Esophagus squamous epithelium (tissue), 4 donors: Measurements from ENCODE around the gene SKI.

Experiments
- CTCF ChIP-seq, 6 experiments: fragments of 450-650 bp in 4 of 6; fragments of 200-600 bp in 2 of 6; sonication (generic) in 2 of 6; IDR thresholded peaks; one replicate each; pipeline ENCODE4 v1.5.1; 2016 to 2019; ENCODE audit warnings: antibody characterized with exemption in 6 of 6, mild to moderate bottlenecking in 4 of 6, moderate library complexity in 4 of 6
- POLR2A ChIP-seq, 4 donors: fragments of 450-650 bp; IDR thresholded peaks; one replicate each; pipeline ENCODE4 v1.6.1; 2017; ENCODE audit warnings: antibody characterized with exemption in 4 of 4, mild to moderate bottlenecking in 4 of 4, moderate library complexity in 3 of 4

GRCh38 chr1:2251786-2252185 is 23.7 kb downstream of the SKI start:
- TF ChIP-seq CTCF (IDR thresholded peaks at IDR 0.05) (no peak), POLR2A (IDR thresholded peaks at IDR 0.05) (no peak)
